Activated T-cell treated with anti-CD3 and anti-CD28 coated beads, Interleukin-2, amount 50 U/mL, for 1 hour (primary cell): Measurements from ENCODE around the gene CRIP1.

ENCODE experiments used
- DNase-seq: peaks from one replicate; pipeline ENCODE4 v3.0.0-alpha.2; 2020

CRIP1 gene

DNA sequence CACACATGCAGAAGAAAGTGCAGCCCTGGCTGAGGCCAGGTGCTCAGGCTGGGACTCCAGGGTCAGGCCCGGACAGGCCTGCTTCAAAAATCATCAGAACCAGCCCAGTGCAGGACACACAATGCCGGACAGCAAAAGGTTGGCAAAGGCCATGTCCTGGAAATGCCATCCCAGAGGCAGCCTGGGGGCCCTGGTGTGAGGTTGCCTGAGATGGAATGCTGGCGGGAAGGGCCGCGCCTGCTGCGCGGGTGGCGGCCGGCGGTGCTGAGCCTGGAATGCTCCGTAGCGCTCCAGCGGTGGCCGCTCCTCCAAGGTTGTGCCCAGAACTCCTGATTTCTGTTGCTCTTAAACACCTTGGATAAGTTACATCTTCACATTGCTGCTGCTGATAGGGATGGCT lies 33.7 kb upstream of the CRIP1 start:
- DNase-seq = no peak

GRCh38 chr14:105453847-105454246 lies 32.8 kb upstream of the CRIP1 start:
- no peak for DNase-seq

DNA sequence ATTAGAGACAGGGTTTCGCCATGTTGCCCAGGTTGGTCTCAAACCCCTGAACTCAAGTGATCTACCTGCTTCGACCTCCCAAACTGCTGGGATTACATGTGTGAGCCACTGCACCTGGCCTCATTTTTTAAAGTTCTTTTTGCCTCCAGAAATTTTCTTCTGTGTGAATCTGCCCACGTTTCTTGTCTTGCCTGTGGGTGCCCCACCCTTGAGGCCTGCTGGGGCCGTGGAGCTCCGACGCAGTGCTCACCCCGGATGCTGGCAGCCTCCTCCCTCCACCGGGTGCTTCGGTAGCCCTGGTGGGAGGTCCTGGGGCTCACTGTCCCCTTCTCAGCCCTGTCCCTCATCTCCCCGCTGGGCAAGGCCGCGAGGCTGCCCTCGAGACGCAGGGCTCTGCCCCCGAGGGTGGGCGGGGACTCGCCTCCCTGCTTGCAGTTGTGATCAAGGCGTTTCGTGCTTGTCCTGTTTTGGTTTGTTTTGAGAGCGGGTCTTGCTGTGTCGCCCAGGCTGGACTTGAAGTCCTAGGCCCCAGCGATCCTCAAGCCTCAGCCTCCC lies 31.5 kb upstream of the CRIP1 start:
- DNase-seq = no peak

- no peak for DNase-seq
Measured at GRCh38 chr14:105455766-105456660, 30.7 kb upstream of the CRIP1 start.

GRCh38 chr14:105456736-105457617 lies 29.7 kb upstream of the CRIP1 start:
- no peak for DNase-seq

GRCh38 chr14:105458010-105458409 lies 28.7 kb upstream of the CRIP1 start:
- DNase-seq = no peak

- DNase-seq = no peak
Measured at GRCh38 chr14:105458571-105458970, 28.1 kb upstream of the CRIP1 start.

GRCh38 chr14:105460116-105460515 lies 26.6 kb upstream of the CRIP1 start:
- DNase-seq = no peak

GRCh38 chr14:105460616-105461015 lies 26.1 kb upstream of the CRIP1 start:
- DNase-seq = no peak

DNA sequence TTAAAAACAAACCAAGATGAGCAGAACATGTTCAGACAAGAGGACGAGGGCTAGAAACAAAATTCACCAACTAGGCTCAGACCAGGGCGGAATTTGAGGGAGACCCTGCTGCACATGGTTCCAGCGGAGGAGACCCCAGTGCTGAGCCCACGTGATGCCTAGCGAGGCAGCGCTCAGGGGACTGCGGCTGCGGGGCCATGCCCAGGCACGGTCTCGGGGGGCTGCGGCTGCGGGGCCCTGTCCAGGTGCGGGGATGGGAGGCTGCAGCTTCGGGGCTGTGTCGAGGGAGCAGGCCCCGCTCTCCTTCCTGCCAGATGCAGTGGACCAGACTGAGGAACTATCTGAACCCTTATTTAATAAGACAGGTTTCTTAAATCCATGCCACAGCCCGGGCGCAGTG lies 24.8 kb upstream of the CRIP1 start:
- no peak for DNase-seq

DNA sequence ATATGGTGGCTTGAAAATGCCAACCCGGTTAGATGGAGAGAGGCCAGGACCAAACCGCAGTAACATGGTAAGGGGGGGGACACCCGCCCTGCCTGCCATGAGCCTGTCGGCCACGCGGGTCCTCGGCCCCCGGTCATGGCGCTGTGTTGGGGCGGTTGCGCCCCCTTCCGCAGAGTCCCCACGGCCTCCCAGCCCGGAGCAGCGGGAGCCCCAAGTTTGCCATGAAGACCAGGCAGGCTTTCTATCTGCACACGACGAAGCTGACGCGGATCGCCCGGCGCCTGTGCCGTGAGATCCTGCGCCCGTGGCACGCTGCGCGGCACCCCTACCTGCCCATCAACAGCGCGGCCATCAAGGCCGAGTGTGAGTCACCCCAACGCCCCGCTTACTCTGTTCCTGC lies 22.2 kb upstream of the CRIP1 start:
- DNase-seq = no peak

- DNase-seq = no peak
Measured at GRCh38 chr14:105465209-105466031, 21.3 kb upstream of the CRIP1 start.

GRCh38 chr14:105466531-105467248 lies 20.0 kb upstream of the CRIP1 start:
- no peak for DNase-seq

DNA sequence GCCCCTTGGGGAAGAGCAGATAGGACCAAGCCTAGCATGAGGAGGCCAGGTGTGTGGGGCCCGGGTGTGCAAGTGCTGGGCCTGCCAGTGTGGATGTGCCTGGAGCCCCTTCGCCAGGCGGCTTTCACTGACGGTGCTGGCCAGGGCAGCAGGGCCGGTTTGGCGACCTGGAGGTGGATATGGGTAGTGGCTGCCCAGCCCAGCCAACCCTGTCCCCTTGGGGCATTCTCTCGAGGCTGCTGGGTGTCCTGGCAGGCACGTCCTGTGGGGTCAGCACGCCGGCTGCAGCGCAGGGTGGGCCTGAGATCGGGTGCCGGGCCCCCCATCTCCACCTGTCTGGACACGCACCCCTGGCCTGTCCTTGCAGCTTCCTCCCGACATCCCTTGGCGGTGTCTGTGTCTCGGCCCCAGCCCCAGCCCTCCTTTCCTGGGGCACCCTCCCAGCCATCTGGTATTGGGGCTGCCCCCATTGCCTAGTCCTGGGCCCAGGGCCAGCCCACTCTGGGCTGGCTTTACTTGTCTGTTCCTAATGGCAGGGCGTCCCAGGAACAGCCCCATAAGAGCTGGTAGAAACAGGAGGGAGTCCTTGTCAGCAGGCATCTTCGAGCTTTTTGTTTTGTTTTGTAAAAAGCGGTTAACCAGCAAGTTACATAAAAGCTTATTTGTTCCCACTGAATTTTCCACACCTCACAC lies 19.3 kb upstream of the CRIP1 start:
- DNase-seq = no peak

DNA sequence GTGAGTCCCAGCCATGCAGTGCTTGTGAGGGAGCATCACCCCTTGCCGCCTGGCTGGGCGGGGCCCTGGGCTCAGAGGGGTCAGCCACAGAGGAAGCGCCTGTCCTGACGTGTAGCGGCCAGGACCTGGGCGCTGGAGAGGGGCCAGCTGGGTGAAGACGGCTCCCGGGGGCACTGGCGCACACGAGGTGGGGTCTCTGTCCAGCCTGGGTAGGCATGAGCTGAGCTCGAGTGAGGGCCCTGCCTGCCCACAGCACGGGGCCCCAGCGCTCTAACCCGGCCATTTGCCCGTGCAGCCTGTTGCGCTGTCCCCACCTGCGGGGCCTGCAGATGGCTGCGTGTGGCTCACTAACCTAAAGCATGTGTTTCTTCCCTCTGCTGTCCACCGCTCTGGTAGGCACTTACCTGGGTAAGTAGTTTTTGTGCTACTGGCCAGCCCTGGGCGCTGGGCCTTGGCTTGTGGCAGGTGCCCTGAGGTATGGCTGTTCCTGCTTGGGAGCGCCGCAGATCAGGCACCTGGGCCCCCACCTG lies 18.7 kb upstream of the CRIP1 start:
- DNase-seq = no peak

- DNase-seq = no peak
Measured at GRCh38 chr14:105468621-105469241, 18.0 kb upstream of the CRIP1 start.

- no peak for DNase-seq
Measured at GRCh38 chr14:105469456-105470349, 17.0 kb upstream of the CRIP1 start.

GRCh38 chr14:105470350-105471296 lies 16.1 kb upstream of the CRIP1 start:
- DNase-seq = no peak
